HEK293 (cell line): ENCODE measurements around the gene SKIC8.

ENCODE experiments used
- GLI2 ChIP-seq: fragments of 450-650 bp; formaldehyde crosslinking; IDR thresholded peaks from 2 replicates; pipeline ENCODE4; 2017; ENCODE audit warnings: missing biosample characterization, missing genetic modification characterization, low read depth, borderline replicate concordance
- MYNN ChIP-seq: fragments of 450-650 bp; formaldehyde crosslinking; IDR thresholded peaks from 2 replicates; pipeline ENCODE4 v1.5.1; 2016; ENCODE audit warnings: missing biosample characterization, missing genetic modification characterization, borderline replicate concordance
- ZNF274 ChIP-seq, 2 experiments: fragments of 200-500 bp in 1 of 2; fragments of 450-650 bp in 1 of 2; sonication (Bioruptor generic) in 1 of 2; formaldehyde crosslinking in 1 of 2; IDR thresholded peaks; 2 replicates each; pipeline versions ENCODE4 v1.5.1 to v1.6.1; 2014 to 2016; ENCODE audit warnings: borderline replicate concordance in 1 of 2, inconsistent platforms in 1 of 2, low read length in 1 of 2, missing biosample characterization in 1 of 2, missing genetic modification characterization in 1 of 2
- TF ChIP-seq, protein P1 (sequence below): fragments of 450-650 bp; formaldehyde crosslinking; IDR thresholded peaks from 2 replicates; pipeline ENCODE4 v1.5.1; 2016; ENCODE audit warnings: missing biosample characterization, missing genetic modification characterization
- TF ChIP-seq, protein P2 (sequence below): fragments of 450-650 bp; formaldehyde crosslinking; IDR thresholded peaks from 2 replicates; pipeline ENCODE4 v1.5.1; 2016; ENCODE audit warnings: missing biosample characterization, missing genetic modification characterization, low read depth

DNA sequence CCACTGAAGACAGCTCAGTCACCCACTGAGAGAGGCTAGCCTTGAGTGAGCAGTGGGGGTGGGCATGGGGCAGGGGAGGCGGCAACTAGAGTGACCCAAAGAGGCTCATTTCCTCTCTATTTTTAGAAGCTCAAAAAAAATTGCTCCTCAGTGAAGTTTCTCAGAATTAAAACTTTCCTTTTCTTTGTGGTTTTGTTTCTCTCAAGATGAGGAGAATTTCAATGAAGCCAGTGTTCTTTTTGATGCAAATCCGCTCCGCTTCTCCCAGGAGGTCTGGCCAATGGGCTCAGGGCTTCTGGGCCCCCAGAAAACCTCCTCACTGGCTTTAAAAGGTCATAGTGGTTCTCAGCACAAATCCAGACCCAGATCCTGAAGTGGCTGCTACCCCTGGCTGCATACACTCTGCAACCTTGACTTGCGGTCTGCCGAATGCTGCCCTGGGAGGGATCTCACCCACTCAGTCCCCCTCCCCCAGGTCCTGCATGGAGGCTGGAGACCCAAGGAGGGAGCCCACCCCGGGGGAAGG lies 64.8 kb downstream of the SKIC8 start, which contains the start of gene ACSBG1:
- no peak for TF ChIP-seq MYNN
- TF ChIP-seq, protein P1, sequence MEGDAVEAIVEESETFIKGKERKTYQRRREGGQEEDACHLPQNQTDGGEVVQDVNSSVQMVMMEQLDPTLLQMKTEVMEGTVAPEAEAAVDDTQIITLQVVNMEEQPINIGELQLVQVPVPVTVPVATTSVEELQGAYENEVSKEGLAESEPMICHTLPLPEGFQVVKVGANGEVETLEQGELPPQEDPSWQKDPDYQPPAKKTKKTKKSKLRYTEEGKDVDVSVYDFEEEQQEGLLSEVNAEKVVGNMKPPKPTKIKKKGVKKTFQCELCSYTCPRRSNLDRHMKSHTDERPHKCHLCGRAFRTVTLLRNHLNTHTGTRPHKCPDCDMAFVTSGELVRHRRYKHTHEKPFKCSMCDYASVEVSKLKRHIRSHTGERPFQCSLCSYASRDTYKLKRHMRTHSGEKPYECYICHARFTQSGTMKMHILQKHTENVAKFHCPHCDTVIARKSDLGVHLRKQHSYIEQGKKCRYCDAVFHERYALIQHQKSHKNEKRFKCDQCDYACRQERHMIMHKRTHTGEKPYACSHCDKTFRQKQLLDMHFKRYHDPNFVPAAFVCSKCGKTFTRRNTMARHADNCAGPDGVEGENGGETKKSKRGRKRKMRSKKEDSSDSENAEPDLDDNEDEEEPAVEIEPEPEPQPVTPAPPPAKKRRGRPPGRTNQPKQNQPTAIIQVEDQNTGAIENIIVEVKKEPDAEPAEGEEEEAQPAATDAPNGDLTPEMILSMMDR: no peak
- TF ChIP-seq, protein P2, sequence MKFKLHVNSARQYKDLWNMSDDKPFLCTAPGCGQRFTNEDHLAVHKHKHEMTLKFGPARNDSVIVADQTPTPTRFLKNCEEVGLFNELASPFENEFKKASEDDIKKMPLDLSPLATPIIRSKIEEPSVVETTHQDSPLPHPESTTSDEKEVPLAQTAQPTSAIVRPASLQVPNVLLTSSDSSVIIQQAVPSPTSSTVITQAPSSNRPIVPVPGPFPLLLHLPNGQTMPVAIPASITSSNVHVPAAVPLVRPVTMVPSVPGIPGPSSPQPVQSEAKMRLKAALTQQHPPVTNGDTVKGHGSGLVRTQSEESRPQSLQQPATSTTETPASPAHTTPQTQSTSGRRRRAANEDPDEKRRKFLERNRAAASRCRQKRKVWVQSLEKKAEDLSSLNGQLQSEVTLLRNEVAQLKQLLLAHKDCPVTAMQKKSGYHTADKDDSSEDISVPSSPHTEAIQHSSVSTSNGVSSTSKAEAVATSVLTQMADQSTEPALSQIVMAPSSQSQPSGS (tag by site-specific recombination): no peak
- TF ChIP-seq ZNF274 (IDR thresholded peaks at IDR 0.05; ENCODE audit: low read length): no peak
- TF ChIP-seq ZNF274 (tag by site-specific recombination; IDR thresholded peaks at IDR 0.05; ENCODE audit: borderline replicate concordance): no peak
- TF ChIP-seq GLI2 (tag by site-specific recombination): no peak
